ENCODE measurements around the gene PLPPR5.
"Not testable (repeated sequence)": the region's sequence is repeated elsewhere in the genome, so short reads cannot be mapped to it uniquely, and the experiment has no call there.

Gene PLPPR5, protein sequence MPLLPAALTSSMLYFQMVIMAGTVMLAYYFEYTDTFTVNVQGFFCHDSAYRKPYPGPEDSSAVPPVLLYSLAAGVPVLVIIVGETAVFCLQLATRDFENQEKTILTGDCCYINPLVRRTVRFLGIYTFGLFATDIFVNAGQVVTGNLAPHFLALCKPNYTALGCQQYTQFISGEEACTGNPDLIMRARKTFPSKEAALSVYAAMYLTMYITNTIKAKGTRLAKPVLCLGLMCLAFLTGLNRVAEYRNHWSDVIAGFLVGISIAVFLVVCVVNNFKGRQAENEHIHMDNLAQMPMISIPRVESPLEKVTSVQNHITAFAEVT

DNA sequence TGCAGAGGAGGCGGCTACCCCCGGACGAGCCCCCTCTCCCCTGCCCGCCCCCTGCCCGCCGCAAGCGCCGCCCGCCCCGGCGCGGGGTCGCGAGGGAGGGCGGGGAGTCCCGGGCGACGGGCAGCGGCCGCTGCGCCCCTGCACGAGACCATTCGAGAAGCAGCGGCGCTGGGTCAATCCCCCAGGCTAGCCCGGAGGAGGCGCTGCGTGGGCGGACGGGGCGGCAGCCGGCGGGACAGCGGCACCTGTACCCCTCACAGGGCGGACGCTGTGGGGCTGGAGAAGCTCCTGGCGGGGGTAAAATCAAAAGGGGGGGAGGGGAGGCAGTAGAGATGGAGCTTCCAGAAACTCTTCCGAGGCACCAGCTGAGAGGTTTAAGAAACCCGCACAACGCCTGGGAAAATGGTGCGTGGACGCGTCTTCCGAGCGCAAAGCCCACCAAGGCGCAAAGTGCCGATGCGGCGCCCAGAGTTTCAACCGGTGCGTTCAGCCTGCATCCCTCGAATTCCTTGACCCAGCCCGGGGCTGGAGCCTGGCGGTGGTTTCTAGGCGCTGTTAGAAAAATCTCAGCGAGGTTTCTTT, at the start of gene PLPPR5:
PLPPR5 (minus strand) TSS at position 1 of the 582 bp plus-strand sequence. CDS start 190 bp downstream, outside the sequence.
- DNase-seq (ENCODE audit: low spot score), result no peak

DNA sequence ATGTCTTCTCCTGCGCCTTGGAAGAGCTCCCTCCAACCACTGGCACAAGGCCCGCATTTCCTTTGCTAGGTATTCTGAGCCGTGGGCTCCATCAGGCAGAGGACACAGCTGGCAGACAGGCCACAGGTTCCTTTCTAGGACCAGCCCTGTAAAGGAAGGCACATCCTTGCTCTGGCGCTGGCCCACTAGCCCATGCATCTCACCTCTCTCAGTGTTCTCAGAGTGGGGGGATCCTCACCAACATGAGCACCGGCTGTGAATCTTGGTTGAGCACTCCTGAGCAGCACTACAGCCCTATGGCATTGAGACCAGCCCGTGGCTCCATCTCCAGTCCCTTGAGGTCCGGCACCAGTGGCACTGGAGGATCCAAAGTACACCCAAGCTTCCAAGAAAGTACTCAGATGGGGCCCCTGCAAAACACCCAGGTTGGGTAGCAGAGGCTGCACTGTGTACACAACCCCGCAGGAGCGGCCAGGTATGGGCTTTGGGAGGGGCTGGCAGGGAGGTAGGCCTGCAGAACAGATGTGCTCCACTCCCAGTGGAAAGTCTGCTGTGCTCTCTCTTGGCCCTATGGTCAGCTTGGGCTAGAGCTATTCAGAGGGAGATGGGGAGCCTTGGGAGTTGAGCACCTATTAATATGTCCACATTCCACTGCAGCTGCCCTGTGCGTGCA, 47.1 kb upstream of the PLPPR5 start:
- no peak for DNase-seq (ENCODE audit: low spot score)

DNA sequence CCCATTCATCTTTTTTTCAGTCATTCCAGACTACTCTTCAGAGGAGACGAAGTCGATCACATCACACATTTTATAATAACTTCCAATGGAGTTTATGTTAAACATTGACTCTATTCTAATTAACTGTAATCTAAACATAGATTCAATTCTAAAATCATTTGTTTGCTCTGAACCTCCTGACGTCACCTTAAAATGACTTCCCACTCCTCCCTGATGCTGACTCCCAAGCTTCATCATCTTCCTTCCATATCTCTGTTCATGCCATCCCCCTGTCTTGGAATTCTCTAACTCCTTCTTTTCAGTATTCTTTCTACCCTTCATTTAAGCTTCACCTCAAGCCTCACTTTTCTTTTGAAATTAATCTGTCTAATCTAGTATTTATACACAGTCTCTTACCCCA, 45.1 kb upstream of the PLPPR5 start:
- DNase-seq (ENCODE audit: low spot score), result no peak

- not testable (repeated sequence) for DNase-seq (ENCODE audit: low spot score)
Observed at GRCh38 chr1:99036746-99037145, 32.1 kb upstream of the PLPPR5 start.

- DNase-seq (ENCODE audit: low spot score), result no peak
Observed at GRCh38 chr1:99018313-99018712, 13.7 kb upstream of the PLPPR5 start.

- DNase-seq (ENCODE audit: low spot score), result no peak
Observed at GRCh38 chr1:99017655-99018054, 13.0 kb upstream of the PLPPR5 start.

GRCh38 chr1:99010679-99011078, 6.0 kb upstream of the PLPPR5 start:
- DNase-seq (ENCODE audit: low spot score), result no peak

- no peak for DNase-seq (ENCODE audit: low spot score)
Observed at GRCh38 chr1:99007366-99007765, 2.7 kb upstream of the PLPPR5 start.

GRCh38 chr1:99005537-99005942, 879 bp upstream of the PLPPR5 start:
- no peak for DNase-seq (ENCODE audit: low spot score)

GRCh38 chr1:99004254-99004860, 304 bp downstream of the PLPPR5 start:
- no peak for DNase-seq (ENCODE audit: low spot score)

DNA sequence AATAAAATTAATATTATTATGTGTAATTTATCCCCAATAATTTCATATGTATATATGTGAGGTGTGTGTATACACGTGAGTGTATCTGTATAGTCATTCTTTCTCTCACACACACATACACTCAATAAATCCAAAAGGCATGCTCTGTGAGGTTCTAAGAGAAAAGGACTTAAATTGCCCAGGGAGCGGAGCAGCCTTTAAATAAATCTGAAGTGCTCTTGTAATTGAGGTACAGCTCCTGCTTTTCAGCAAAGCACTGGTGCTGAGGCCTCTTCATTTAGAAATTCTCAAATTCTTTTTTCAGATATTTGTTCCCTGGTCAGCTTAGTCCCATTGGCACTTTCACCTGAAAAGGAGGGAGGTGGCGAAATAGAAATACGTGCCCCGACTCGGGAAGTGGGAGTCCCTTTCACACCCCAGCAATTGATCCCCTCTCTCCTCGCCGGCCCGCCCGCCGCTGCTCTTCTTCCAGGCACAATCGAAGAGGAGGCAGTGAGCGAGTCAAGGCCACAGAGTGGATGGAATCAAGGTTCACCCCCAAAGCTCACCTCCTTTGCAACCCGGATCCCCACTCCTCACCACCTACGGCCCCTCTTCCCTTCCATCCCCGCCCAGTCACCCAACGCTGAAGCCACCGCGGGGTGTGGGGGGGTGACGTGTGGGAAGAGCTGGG, 944 bp downstream of the PLPPR5 start:
- DNase-seq (ENCODE audit: low spot score), result no peak

GRCh38 chr1:98992844-98993243, 11.8 kb downstream of the PLPPR5 start:
- DNase-seq (ENCODE audit: low spot score), result no peak

DNA sequence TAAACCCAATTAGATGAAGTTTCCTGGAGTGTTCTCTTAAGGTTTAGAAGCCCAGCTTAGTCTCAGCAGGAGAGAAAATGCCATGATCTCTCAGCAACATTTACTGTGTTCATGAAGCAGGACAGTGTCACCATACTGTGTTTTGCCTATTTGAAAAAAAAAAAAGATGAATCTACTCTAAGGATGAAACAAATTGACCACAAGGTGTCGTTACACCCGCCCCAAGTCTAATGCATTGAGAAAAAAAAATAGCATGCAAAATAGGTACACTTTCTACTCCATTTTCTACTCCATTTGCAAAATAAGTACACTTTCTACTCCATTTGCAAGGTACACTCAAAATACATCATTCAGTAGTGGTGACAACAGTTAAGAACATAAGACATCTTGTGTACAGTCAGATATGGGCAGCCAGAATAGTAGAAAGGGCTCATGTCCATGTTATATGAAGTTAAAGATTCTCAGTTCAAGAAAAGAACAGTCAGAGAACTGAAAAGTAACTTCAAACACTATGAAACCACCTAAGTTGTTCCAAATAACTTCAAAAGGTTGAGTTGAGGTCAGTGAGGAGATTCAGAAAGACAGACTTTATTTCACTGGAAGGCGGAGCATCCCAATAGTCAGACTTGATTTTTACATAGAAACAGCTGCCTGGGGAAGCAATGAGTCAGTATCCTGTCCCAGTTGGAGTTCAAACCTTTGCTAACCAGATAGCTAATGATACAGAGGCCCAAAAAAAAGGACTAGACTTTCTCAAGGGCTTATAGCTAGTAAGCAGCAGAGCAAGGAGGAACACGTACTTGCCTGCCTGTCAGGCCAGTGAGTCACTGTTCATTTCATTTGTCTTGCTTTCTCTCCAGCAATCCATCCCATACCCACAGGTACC, 13.3 kb downstream of the PLPPR5 start:
- peak; percentile 72 for DNase-seq (ENCODE audit: low spot score)

DNA sequence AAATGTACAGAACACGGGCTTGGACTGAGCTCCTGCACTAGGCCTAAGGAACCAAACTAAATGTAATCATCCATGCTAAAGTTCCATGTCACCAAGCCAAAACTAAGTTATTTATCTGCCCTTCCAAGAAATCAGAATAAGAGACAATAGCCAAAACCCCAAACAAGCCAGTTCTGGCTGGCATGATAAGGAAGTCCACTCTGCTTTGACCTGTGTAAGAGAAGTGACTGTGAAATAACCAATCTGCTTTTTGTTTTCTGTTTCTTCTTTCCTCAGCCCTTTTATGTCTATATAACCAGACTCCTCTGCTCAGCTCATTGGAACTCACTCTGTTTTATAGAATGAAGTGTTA, 15.1 kb downstream of the PLPPR5 start:
- no peak for DNase-seq (ENCODE audit: low spot score)

GRCh38 chr1:98988904-98989555, 15.6 kb downstream of the PLPPR5 start:
- DNase-seq (ENCODE audit: low spot score), result peak; percentile 9

GRCh38 chr1:98985687-98986086, 19.0 kb downstream of the PLPPR5 start:
- DNase-seq (ENCODE audit: low spot score), result no peak

- no peak for DNase-seq (ENCODE audit: low spot score)
Observed at GRCh38 chr1:98981917-98982513, 22.6 kb downstream of the PLPPR5 start.

DNA sequence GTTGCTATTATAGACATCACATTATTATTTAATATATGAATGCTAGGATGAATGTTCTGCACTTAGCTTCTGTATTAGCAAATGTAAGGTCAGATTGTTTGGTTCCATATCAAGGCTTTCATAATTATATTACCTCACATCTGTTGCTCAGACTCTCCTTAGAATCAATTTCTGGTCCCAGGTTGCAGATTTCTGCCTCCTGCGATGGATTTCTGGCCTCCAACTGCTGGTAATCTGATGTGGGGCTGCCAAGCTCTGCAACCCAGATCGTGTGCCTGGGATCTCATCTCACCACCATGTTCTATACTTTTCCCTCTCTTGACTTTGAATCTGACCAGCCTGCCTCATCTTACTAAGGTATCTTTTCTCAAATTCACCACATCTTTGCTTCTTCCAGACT, 25.2 kb downstream of the PLPPR5 start:
- DNase-seq (ENCODE audit: low spot score), result no peak

DNA sequence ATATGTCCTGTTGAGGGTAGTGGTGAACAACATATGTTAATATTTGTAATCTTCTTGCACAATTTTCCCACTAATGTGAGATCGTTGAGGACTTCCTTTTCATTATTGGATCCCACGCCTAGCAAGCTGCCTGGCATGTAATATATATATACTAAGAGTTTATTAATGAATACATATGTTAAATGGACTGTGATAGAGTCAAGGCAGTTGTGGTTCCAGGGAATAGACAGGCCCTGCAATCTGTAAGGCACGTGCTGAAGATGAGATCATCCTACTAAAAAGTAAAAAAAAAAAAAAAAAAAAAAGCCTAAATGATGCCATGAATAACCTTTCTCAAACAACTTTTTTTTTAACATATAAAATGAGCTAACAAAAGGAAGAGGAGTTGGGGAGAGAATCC, 28.9 kb downstream of the PLPPR5 start:
- no peak for DNase-seq (ENCODE audit: low spot score)

DNA sequence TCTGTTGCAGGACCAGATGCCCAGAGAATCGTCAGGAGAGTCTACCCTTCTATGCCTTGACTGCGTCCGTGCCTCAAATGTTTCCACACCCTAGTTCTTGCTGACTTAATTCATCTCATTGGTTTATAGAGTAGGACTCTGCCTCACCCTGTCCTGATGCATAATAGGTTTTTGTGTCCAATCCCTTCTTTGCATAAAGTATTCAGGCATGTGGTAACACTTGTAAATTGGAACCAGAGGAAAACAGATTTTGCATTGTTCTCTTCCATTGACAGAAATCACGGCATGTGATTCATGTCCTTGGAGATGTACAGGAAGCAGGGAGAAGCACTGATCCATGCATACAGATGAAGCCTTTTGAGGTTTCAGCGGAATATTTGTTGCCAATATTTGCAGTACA, 29.5 kb downstream of the PLPPR5 start:
- DNase-seq (ENCODE audit: low spot score), result no peak
